Skeletal muscle tissue (tissue), 4 donors: Measurements from ENCODE around the gene DHRS2. TPM values are rescaled to one million over a fixed set of nuclear protein-coding genes. Genes with fewer than 3 reads are reported as not detected.
A peak's percentile ranks its signal among the peaks of the same experiment; 100 is the strongest.
"Not testable (repeated sequence)": the region's sequence is repeated elsewhere in the genome, so short reads cannot be mapped to it uniquely, and the experiment has no call there.

Source experiments
- H3K27ac ChIP-seq: one replicate; pipeline ENCODE4 v1.7.0; 2013; ENCODE audit warnings: mild to moderate bottlenecking, low read depth, low read length, inconsistent platforms
- H3K27me3 ChIP-seq, 3 donors: one replicate each; pipeline ENCODE4 v1.7.0; 2013; ENCODE audit warnings: low read length in 3 of 3; ENCODE audit not compliant: control insufficient read depth in 3 of 3, insufficient read depth in 3 of 3
- H3K36me3 ChIP-seq, 3 donors: one replicate each; pipeline ENCODE4 v1.7.0; 2013; ENCODE audit warnings: low read length in 3 of 3; ENCODE audit not compliant: control insufficient read depth in 3 of 3, insufficient read depth in 3 of 3
- H3K4me1 ChIP-seq, 3 donors: one replicate each; pipeline ENCODE4 v1.7.0; 2013; ENCODE audit warnings: low read length in 3 of 3, mild to moderate bottlenecking in 3 of 3; ENCODE audit not compliant: control insufficient read depth in 3 of 3, insufficient read depth in 3 of 3
- H3K4me3 ChIP-seq, 3 donors: one replicate each; pipeline ENCODE4 v1.7.0; 2013; ENCODE audit warnings: low read length in 3 of 3
- H3K9ac ChIP-seq, 3 donors: one replicate each; pipeline ENCODE4 v1.7.0; 2013; ENCODE audit warnings: low read length in 3 of 3, mild to moderate bottlenecking in 3 of 3, moderate library complexity in 2 of 3, low read depth in 1 of 3
- H3K9me3 ChIP-seq, 3 donors: one replicate each; pipeline ENCODE4 v1.7.0; 2013; ENCODE audit warnings: low read length in 3 of 3; ENCODE audit not compliant: control insufficient read depth in 3 of 3
- total RNA-seq: library from RNA; depleted of rRNA; stranded (reverse); fragments of >200 nt; gene quantifications from one replicate; pipeline ENCODE4 v1.2.3, GENCODE V29; 2014
- donor health status: Osteomylitis.

The DHRS2 gene
- total RNA-seq, 1 donor from 2014 or later = not detected

DNA sequence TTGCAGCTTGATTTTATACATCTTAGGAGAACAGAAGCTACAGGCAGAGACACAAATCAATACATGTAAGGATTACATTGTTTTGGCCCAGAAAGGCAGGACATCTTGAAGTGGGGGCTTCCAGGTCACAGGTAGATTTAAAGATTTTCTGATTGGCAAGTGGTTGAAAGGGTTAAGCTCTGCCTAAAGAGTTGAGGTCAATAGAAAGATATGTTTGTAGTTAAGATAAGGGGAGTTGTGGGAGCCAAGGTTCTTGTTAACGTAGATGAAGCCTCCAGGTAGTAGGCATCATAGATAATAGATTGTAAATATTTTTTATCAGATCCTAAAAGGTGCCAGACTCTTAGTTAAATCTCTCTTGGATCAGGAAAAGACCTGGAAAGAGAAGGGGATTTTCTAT is 5.5 kb upstream of the DHRS2 start:
- Histone ChIP-seq H3K4me3 (no peak overlapping the region), H3K36me3 (no peaks in the 10 kb centered on the region), H3K9ac (no peak overlapping the region), H3K9me3 (no peaks in the 10 kb centered on the region), H3K27me3 (no peaks in the 10 kb centered on the region), H3K4me1 (peaks cover 0 to 3% (median 0%) of the 10 kb centered on the region in 3 donors), H3K27ac (no peak overlapping the region)

- H3K4me3 ChIP-seq = no peak overlapping the region
- no peaks in the 10 kb centered on the region for H3K36me3 ChIP-seq
- H3K4me1 ChIP-seq = peaks cover 0 to 3% (median 0%) of the 10 kb centered on the region in 3 donors
- no peak overlapping the region for H3K9ac ChIP-seq
- no peaks in the 10 kb centered on the region for H3K27me3 ChIP-seq
- H3K27ac ChIP-seq = no peak overlapping the region
- no peaks in the 10 kb centered on the region for H3K9me3 ChIP-seq
These were observed 4.9 kb upstream of the DHRS2 start for GRCh38 chr14:23631234-23631633.

DNA sequence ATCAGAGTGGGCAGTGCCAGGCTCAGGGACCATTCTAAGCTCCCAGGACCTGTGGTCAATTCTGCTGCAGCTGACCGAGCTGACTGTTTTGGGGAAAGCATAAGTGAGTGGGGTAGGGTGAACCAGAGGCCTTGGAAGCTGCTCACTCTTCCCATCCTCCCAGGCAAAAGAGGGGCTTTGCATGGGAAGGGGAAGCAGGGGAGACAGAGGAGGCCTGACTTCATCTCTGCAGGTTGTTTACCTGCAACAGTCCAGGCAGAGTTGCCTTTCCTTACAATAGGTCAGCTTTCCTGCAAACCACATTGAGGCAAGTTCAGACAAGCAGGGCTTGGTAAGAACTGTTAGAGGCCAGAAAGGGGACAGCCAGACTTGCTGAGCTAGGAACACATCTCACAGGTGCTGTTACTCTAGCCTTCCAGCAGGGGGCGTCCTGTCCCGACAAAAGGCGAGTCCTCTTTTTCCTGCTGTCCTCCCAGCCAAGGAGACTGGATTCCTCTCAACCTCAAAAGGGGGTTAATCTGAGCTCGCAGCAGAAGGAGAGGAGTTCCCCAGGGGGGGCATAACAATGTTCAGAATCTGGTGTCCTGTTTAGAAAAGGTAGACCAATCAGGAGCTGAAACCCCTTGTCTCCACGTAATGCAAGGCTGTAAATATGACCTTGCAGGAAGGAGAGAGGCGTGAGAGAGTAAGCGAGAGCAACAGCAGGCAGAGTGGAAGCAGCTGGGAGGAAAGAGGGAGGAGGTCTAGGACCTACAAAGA is 4.3 kb upstream of the DHRS2 start:
- Histone ChIP-seq H3K9me3 (no peaks in the 10 kb centered on the region), H3K4me3 (peak overlapping the region in 2 of 3 donors; percentile 42 to 54), H3K27ac (no peak overlapping the region), H3K27me3 (no peaks in the 10 kb centered on the region), H3K4me1 (peaks cover 0 to 3% (median 0%) of the 10 kb centered on the region in 3 donors), H3K9ac (peak overlapping the region in 2 of 3 donors; percentile 4 to 33), H3K36me3 (no peaks in the 10 kb centered on the region)

GRCh38 chr14:23632461-23633159 is 3.6 kb upstream of the DHRS2 start:
- no peaks in the 10 kb centered on the region for H3K36me3 ChIP-seq
- no peaks in the 10 kb centered on the region for H3K9me3 ChIP-seq
- no peak overlapping the region for H3K4me3 ChIP-seq
- H3K27ac ChIP-seq = no peak overlapping the region
- no peak overlapping the region for H3K9ac ChIP-seq
- H3K27me3 ChIP-seq = no peaks in the 10 kb centered on the region
- H3K4me1 ChIP-seq = peaks cover 0 to 3% (median 0%) of the 10 kb centered on the region in 3 donors

DNA sequence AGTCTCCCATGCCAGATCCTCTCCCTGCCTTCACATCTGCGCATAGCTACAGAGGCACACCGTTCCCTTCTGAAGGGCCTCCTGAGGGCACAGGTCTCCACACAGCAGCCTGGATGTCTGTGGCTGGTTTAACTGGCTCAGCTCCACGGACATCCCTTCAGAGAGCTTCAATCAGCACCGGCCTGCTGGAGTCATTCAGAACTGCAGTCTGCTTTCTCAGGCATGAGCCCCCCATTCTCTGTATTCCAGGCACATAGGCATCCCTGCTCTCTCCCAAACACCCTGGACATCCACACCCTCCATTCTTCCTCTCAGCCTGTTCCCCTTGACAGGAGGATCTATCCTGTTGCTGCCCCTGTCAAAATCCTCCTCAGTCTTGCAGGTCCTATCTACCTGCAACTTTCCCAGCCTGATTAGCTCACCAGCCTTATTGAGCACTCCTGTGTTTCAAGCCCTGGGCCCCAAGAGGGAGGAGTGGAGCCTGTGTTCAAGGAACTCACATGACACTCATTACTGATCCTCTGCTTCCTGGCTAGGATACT is 2.9 kb upstream of the DHRS2 start:
- Histone ChIP-seq H3K9me3 (no peaks in the 10 kb centered on the region), H3K4me1 (peaks cover 0 to 3% (median 0%) of the 10 kb centered on the region in 3 donors), H3K27ac (no peak overlapping the region), H3K4me3 (no peak overlapping the region), H3K36me3 (no peaks in the 10 kb centered on the region), H3K9ac (no peak overlapping the region), H3K27me3 (no peaks in the 10 kb centered on the region)

GRCh38 chr14:23634698-23635412 is 1.3 kb upstream of the DHRS2 start:
- H3K9me3 ChIP-seq, H3K4me3 ChIP-seq, H3K9ac ChIP-seq, H3K27me3 ChIP-seq, H3K27ac ChIP-seq, H3K4me1 ChIP-seq, H3K36me3 ChIP-seq: not testable (repeated sequence)

- H3K4me3 ChIP-seq, H3K27ac ChIP-seq, H3K9ac ChIP-seq, H3K9me3 ChIP-seq, H3K27me3 ChIP-seq, H3K36me3 ChIP-seq: not testable (repeated sequence)
- peaks cover 4 to 10% (median 6%) of the 10 kb centered on the region in 3 donors for H3K4me1 ChIP-seq
These were observed 1.1 kb downstream of the DHRS2 start for GRCh38 chr14:23637312-23637654.

GRCh38 chr14:23637655-23638413 is 1.7 kb downstream of the DHRS2 start:
- not testable (repeated sequence) for H3K27me3 ChIP-seq, H3K9me3 ChIP-seq, H3K4me3 ChIP-seq, H3K9ac ChIP-seq, H3K27ac ChIP-seq, H3K36me3 ChIP-seq
- H3K4me1 ChIP-seq = peaks cover 4 to 10% (median 6%) of the 10 kb centered on the region in 3 donors

GRCh38 chr14:23638414-23639047 is 2.4 kb downstream of the DHRS2 start:
- Histone ChIP-seq H3K4me1 (peaks cover 4 to 10% (median 6%) of the 10 kb centered on the region in 3 donors), H3K36me3 (no peaks in the 10 kb centered on the region)

More at GRCh38 chr14:23638414-23639047, 2.4 kb downstream of the DHRS2 start:
- Histone ChIP-seq H3K9me3 (no peaks in the 10 kb centered on the region), H3K9ac (no peak overlapping the region), H3K4me3 (no peak overlapping the region), H3K27ac (no peak overlapping the region), H3K27me3 (peaks cover 0 to 3% (median 0%) of the 10 kb centered on the region in 3 donors)
